ENCODE results near the gene CREG1. TPM values are rescaled to one million over a fixed set of nuclear protein-coding genes. Genes with fewer than 3 reads are reported as not detected.

Gene CREG1
- total and polyA plus RNA-seq, 4 donors: 86.8 to 123 (median 95.8) TPM

- TF ChIP-seq MAX (IDR thresholded peaks at IDR 0.05) (peak; percentile 64), GABPA (IDR thresholded peaks at IDR 0.05 in 1 of 2, conservative IDR thresholded peaks at IDR 0.05 in 1 of 2) (no peak), RXRA (IDR thresholded peaks at IDR 0.05) (peak; percentile 90 to 91), EGR1 (IDR thresholded peaks at IDR 0.05; ENCODE audit: low read depth in 2 of 2) (no peak), TAF1 (conservative IDR thresholded peaks at IDR 0.05) (no peak), SP1 (IDR thresholded peaks at IDR 0.05) (peak; percentile 80)
Measured at GRCh38 chr1:167542109-167543032, 11.2 kb downstream of the CREG1 start (continued).

GRCh38 chr1:167541610-167542009 is 12.0 kb downstream of the CREG1 start:
- peaks cover 1 to 9% (median 4%) of the 10 kb centered on the region in 4 donors for H3K36me3 ChIP-seq (ENCODE audit: control insufficient read depth in 4 of 4, insufficient read depth in 3 of 4, low read depth in 1 of 4, low read length in 3 of 4)
- H3K9ac ChIP-seq (ENCODE audit: low read depth in 1 of 2, low read length in 2 of 2): no peak overlapping the region
- TF ChIP-seq JUND (IDR thresholded peaks at IDR 0.05): peak in 1 of 2 donors; percentile 38
- no peak for TF ChIP-seq EGR1 (IDR thresholded peaks at IDR 0.05; ENCODE audit: low read depth in 2 of 2)
- TF ChIP-seq YY1 (IDR thresholded peaks at IDR 0.05): peak; percentile 64
- no peak for TF ChIP-seq GABPA (IDR thresholded peaks at IDR 0.05 in 1 of 2, conservative IDR thresholded peaks at IDR 0.05 in 1 of 2)
- peak; percentile 55 for TF ChIP-seq FOXA2 (IDR thresholded peaks at IDR 0.05)
- peak in 1 of 2 donors; percentile 37 for TF ChIP-seq HNF4A (conservative IDR thresholded peaks at IDR 0.05)
- peak in 1 of 2 donors; percentile 9 for TF ChIP-seq RXRA (IDR thresholded peaks at IDR 0.05)
- H3K27me3 ChIP-seq (ENCODE audit: control insufficient read depth in 4 of 4, insufficient read depth in 4 of 4, low read length in 3 of 4): no peaks in the 10 kb centered on the region
- peak overlapping the region in 1 of 2 donors; percentile 55 for H3K27ac ChIP-seq (ENCODE audit: low read depth in 1 of 2, low read length in 2 of 2)
- H3K4me3 ChIP-seq (ENCODE audit: low read depth in 1 of 3, low read length in 3 of 3): no peak overlapping the region
- WGBS: 0% methylated on average over 1 of the region's 1 CpG
- H3K9me3 ChIP-seq (ENCODE audit: control insufficient read depth in 4 of 4, low read length in 3 of 4): no peaks in the 10 kb centered on the region
- H3K4me1 ChIP-seq (ENCODE audit: control insufficient read depth in 4 of 4, insufficient read depth in 4 of 4, low read length in 3 of 4): peaks cover 12 to 62% (median 44%) of the 10 kb centered on the region in 4 donors
- no peak for DNase-seq (ENCODE audit: low spot score)

GRCh38 chr1:167541003-167541402 is 12.6 kb downstream of the CREG1 start:
- H3K36me3 ChIP-seq (ENCODE audit: control insufficient read depth in 4 of 4, insufficient read depth in 3 of 4, low read depth in 1 of 4, low read length in 3 of 4): peaks cover 1 to 8% (median 4%) of the 10 kb centered on the region in 4 donors
- no peak for DNase-seq (ENCODE audit: low spot score)
- peak overlapping the region in 1 of 2 donors; percentile 27 for H3K27ac ChIP-seq (ENCODE audit: low read depth in 1 of 2, low read length in 2 of 2)
- no peak overlapping the region for H3K4me3 ChIP-seq (ENCODE audit: low read depth in 1 of 3, low read length in 3 of 3)
- no peak overlapping the region for H3K9ac ChIP-seq (ENCODE audit: low read depth in 1 of 2, low read length in 2 of 2)
- no peaks in the 10 kb centered on the region for H3K9me3 ChIP-seq (ENCODE audit: control insufficient read depth in 4 of 4, low read length in 3 of 4)
- TF ChIP-seq YY1 (IDR thresholded peaks at IDR 0.05): no peak
- TF ChIP-seq RAD21 (IDR thresholded peaks at IDR 0.05): no peak
- no peak for TF ChIP-seq HNF4G (IDR thresholded peaks at IDR 0.05)
- no peak for TF ChIP-seq FOXA2 (IDR thresholded peaks at IDR 0.05)
- TF ChIP-seq SP1 (IDR thresholded peaks at IDR 0.05): no peak
- no peak for TF ChIP-seq CTCF (IDR thresholded peaks at IDR 0.05; ENCODE audit: low read depth, low read length, missing input control)
- TF ChIP-seq JUND (IDR thresholded peaks at IDR 0.05): no peak
- TF ChIP-seq ZBTB33 (IDR thresholded peaks at IDR 0.05): no peak
- TF ChIP-seq HNF4A (conservative IDR thresholded peaks at IDR 0.05): no peak
- no peak for TF ChIP-seq TAF1 (conservative IDR thresholded peaks at IDR 0.05)
- TF ChIP-seq NR2F2 (IDR thresholded peaks at IDR 0.05): no peak
- TF ChIP-seq EGR1 (IDR thresholded peaks at IDR 0.05; ENCODE audit: low read depth in 2 of 2): no peak
- TF ChIP-seq FOXA1 (IDR thresholded peaks at IDR 0.05): no peak
- TF ChIP-seq REST (IDR thresholded peaks at IDR 0.05): no peak
- no peak for TF ChIP-seq MAX (IDR thresholded peaks at IDR 0.05)
- TF ChIP-seq RXRA (IDR thresholded peaks at IDR 0.05): no peak
- TF ChIP-seq GABPA (IDR thresholded peaks at IDR 0.05 in 1 of 2, conservative IDR thresholded peaks at IDR 0.05 in 1 of 2): no peak
- H3K4me1 ChIP-seq (ENCODE audit: control insufficient read depth in 4 of 4, insufficient read depth in 4 of 4, low read length in 3 of 4): peaks cover 12 to 67% (median 48%) of the 10 kb centered on the region in 4 donors
- no peaks in the 10 kb centered on the region for H3K27me3 ChIP-seq (ENCODE audit: control insufficient read depth in 4 of 4, insufficient read depth in 4 of 4, low read length in 3 of 4)

Data from liver (tissue), 9 donors.